Lower lobe of right lung (tissue), 2 donors: Measurements from ENCODE around the gene FOXF2. TPM values are rescaled to one million over a fixed set of nuclear protein-coding genes. Genes with fewer than 3 reads are reported as not detected.

Source experiments
- ATAC-seq, 2 donors: fragments of 200-7000 bp; cut with Tn5 transposase; one replicate each; pipeline ENCODE4 v1.9.1; 2020 to 2022; ENCODE audit warnings: mild to moderate bottlenecking in 2 of 2, moderate library complexity in 2 of 2
- DNase-seq: peaks from one replicate; pipeline ENCODE4 v3.0.0-alpha.2; 2020
- H3K27ac ChIP-seq: fragments of 200-600 bp; one replicate; pipeline ENCODE4 v1.8.0; 2022
- H3K27me3 ChIP-seq: fragments of 200-600 bp; one replicate; pipeline ENCODE4 v1.8.0; 2022; ENCODE audit warnings: low read depth
- H3K36me3 ChIP-seq: fragments of 200-600 bp; one replicate; pipeline ENCODE4 v1.8.0; 2022; ENCODE audit warnings: mild to moderate bottlenecking
- H3K4me1 ChIP-seq: fragments of 200-600 bp; one replicate; pipeline ENCODE4 v1.8.0; 2022
- H3K4me3 ChIP-seq: fragments of 200-600 bp; one replicate; pipeline ENCODE4 v1.8.0; 2022; ENCODE audit warnings: mild to moderate bottlenecking
- H3K9me3 ChIP-seq: fragments of 200-600 bp; one replicate; pipeline ENCODE4 v1.8.0; 2022
- intact Hi-C: fragments of 100-400 bp; cut with DNase I; formaldehyde crosslinking; loops from one replicate; pipeline ENCODE4 v1.11.0; 2022
- total RNA-seq: library from RNA; stranded (reverse); fragmentation: NEBNext Ultra II Directional; extraction: Animal tissue kit (Norgen Biotek cat#: 25700); gene quantifications from one replicate; pipeline ENCODE4 v1.2.1, GENCODE V29; 2021
- TF ChIP-seq, protein P1 (sequence below): fragments of 200-600 bp; IDR thresholded peaks from one replicate; pipeline ENCODE4 v1.8.0; 2022; ENCODE audit warnings: antibody characterized with exemption, mild to moderate bottlenecking
- donor health status: DM: no; HTN: yes; CAD: no; lungs with severe emphysema.

Gene FOXF2
- total RNA-seq, 1 donor from 2014 or later: 13.2 TPM

- ATAC-seq (peak; percentile 46 to 54), DNase-seq (no peak)
- Histone ChIP-seq H3K27ac (no peak overlapping the region), H3K27me3 (peaks cover 4% of the 10 kb centered on the region), H3K9me3 (no peaks in the 10 kb centered on the region), H3K4me1 (no peaks in the 10 kb centered on the region), H3K36me3 (no peaks in the 10 kb centered on the region), H3K4me3 (no peak overlapping the region)
- intact Hi-C loops: no loop called here
- TF ChIP-seq, protein P1, sequence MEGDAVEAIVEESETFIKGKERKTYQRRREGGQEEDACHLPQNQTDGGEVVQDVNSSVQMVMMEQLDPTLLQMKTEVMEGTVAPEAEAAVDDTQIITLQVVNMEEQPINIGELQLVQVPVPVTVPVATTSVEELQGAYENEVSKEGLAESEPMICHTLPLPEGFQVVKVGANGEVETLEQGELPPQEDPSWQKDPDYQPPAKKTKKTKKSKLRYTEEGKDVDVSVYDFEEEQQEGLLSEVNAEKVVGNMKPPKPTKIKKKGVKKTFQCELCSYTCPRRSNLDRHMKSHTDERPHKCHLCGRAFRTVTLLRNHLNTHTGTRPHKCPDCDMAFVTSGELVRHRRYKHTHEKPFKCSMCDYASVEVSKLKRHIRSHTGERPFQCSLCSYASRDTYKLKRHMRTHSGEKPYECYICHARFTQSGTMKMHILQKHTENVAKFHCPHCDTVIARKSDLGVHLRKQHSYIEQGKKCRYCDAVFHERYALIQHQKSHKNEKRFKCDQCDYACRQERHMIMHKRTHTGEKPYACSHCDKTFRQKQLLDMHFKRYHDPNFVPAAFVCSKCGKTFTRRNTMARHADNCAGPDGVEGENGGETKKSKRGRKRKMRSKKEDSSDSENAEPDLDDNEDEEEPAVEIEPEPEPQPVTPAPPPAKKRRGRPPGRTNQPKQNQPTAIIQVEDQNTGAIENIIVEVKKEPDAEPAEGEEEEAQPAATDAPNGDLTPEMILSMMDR: no peak
Measured at GRCh38 chr6:1418471-1419191, 29.3 kb downstream of the FOXF2 start.

GRCh38 chr6:1420382-1420781 lies 31.0 kb downstream of the FOXF2 start:
- Histone ChIP-seq H3K36me3 (no peaks in the 10 kb centered on the region), H3K4me3 (no peak overlapping the region), H3K4me1 (peaks cover 5% of the 10 kb centered on the region), H3K9me3 (no peaks in the 10 kb centered on the region), H3K27ac (no peak overlapping the region), H3K27me3 (peaks cover 4% of the 10 kb centered on the region)
- DNase-seq (no peak), ATAC-seq (no peak)
- TF ChIP-seq, protein P1: no peak
- intact Hi-C loops: no loop called here

DNA sequence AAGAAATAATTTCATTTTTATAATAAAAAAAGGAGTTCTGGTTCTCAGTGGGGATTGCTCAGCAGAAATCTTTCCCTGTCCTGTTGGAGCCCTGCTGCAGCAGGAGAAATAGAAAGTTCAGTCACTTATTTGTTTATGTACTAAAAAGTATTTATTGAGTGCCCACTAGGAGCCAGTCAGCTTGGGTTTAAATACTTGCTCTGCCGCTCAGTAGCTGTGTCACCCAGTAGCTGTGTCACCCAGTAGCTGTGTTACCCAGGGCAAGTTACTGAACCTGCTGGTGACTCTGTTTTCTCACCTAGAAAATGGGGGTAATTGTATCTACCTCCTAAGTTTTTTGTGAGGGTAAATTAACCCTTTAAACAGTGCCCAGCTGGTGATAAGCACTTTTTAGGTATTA lies 32.9 kb downstream of the FOXF2 start:
- Histone ChIP-seq H3K4me3 (no peak overlapping the region), H3K4me1 (peaks cover 5% of the 10 kb centered on the region), H3K27ac (no peak overlapping the region), H3K27me3 (peaks cover 4% of the 10 kb centered on the region), H3K9me3 (no peaks in the 10 kb centered on the region), H3K36me3 (no peaks in the 10 kb centered on the region)
- ATAC-seq (no peak), DNase-seq (no peak)
- intact Hi-C loops: no loop called here
- TF ChIP-seq, protein P1: no peak

- ATAC-seq (no peak), DNase-seq (no peak)
- no peaks in the 10 kb centered on the region for H3K36me3 ChIP-seq
- H3K27ac ChIP-seq: no peak overlapping the region
- intact Hi-C loops: no loop called here
- H3K4me3 ChIP-seq: no peak overlapping the region
- peaks cover 5% of the 10 kb centered on the region for H3K4me1 ChIP-seq
- H3K27me3 ChIP-seq: peaks cover 4% of the 10 kb centered on the region
- TF ChIP-seq, protein P1: no peak
- no peaks in the 10 kb centered on the region for H3K9me3 ChIP-seq
Measured at GRCh38 chr6:1423578-1423977, 34.2 kb downstream of the FOXF2 start.

GRCh38 chr6:1424306-1424927 lies 35.0 kb downstream of the FOXF2 start:
- no peaks in the 10 kb centered on the region for H3K36me3 ChIP-seq
- TF ChIP-seq, protein P1: peak; percentile 62
- no peaks in the 10 kb centered on the region for H3K9me3 ChIP-seq
- H3K27ac ChIP-seq: no peak overlapping the region
- ATAC-seq: peak; percentile 78 to 85
- no peak overlapping the region for H3K4me3 ChIP-seq
- no peak for DNase-seq
- intact Hi-C loops: no loop called here
- peaks cover 4% of the 10 kb centered on the region for H3K27me3 ChIP-seq
- H3K4me1 ChIP-seq: peaks cover 5% of the 10 kb centered on the region
